HepG2 (cell line): ENCODE measurements around the gene MIDN. TPM values are rescaled to one million over a fixed set of nuclear protein-coding genes. Genes with fewer than 3 reads are reported as not detected.

Experiments used
- ADNP ChIP-seq: sonication (generic); formaldehyde crosslinking; IDR thresholded peaks from 2 replicates; pipeline ENCODE4 v1.4.0; 2020; ENCODE audit warnings: missing genetic modification reagents
- CENPT ChIP-seq: sonication (generic); formaldehyde crosslinking; IDR thresholded peaks from 2 replicates; pipeline ENCODE4 v1.8.0; 2022; ENCODE audit warnings: low read depth, mild to moderate bottlenecking, moderate library complexity, missing genetic modification reagents
- CSRNP1 ChIP-seq: sonication (generic); formaldehyde crosslinking; IDR thresholded peaks from 2 replicates; pipeline ENCODE4 v1.8.1; 2023; ENCODE audit warnings: mild to moderate bottlenecking, missing genetic modification reagents
- FIP1L1 ChIP-seq: fragments of 200-400 bp; formaldehyde crosslinking; IDR thresholded peaks from 2 replicates; pipeline ENCODE4 v1.6.1; 2018; ENCODE audit warnings: low read depth, mild to moderate bottlenecking, low read length, moderate library complexity, borderline replicate concordance; ENCODE audit not compliant: insufficient read depth
- HNRNPL ChIP-seq: fragments of 200-400 bp; formaldehyde crosslinking; IDR thresholded peaks from 2 replicates; pipeline ENCODE4 v1.6.1; 2017; ENCODE audit warnings: mild to moderate bottlenecking, low read depth, low read length
- MIER3 ChIP-seq: IDR thresholded peaks from 2 replicates; pipeline ENCODE4 v1.6.1; 2016; ENCODE audit warnings: missing compliant biosample characterization, borderline replicate concordance
- MTF2 ChIP-seq: sonication (generic); formaldehyde crosslinking; IDR thresholded peaks from 2 replicates; pipeline ENCODE4 v1.5.0; 2020; ENCODE audit warnings: missing genetic modification reagents, borderline replicate concordance
- PATZ1 ChIP-seq: sonication (generic); formaldehyde crosslinking; IDR thresholded peaks from 2 replicates; pipeline ENCODE4 v1.4.0; 2020; ENCODE audit warnings: missing genetic modification reagents
- PHB2 ChIP-seq: fragments of 450-650 bp; IDR thresholded peaks from 2 replicates; pipeline ENCODE4 v1.6.1; 2018; ENCODE audit not compliant: partially characterized antibody
- POGZ ChIP-seq: sonication (generic); formaldehyde crosslinking; IDR thresholded peaks from 2 replicates; pipeline ENCODE4 v1.4.0; 2020; ENCODE audit warnings: mild to moderate bottlenecking, missing genetic modification reagents
- POLR2A ChIP-seq, 2 experiments: IDR thresholded peaks; 2 replicates each; pipeline ENCODE4 v1.6.1; 2011; ENCODE audit warnings: low read depth in 2 of 2, low read length in 2 of 2, mild to moderate bottlenecking in 1 of 2, moderate library complexity in 1 of 2; ENCODE audit not compliant: insufficient read depth in 1 of 2
- SAP130 ChIP-seq: IDR thresholded peaks from 2 replicates; pipeline ENCODE4 v1.6.1; 2016; ENCODE audit warnings: low read depth
- SIX1 ChIP-seq: sonication (generic); formaldehyde crosslinking; IDR thresholded peaks from 2 replicates; pipeline ENCODE4 v1.4.0; 2020; ENCODE audit warnings: missing genetic modification reagents, borderline replicate concordance
- SMC3 ChIP-seq: IDR thresholded peaks from 2 replicates; pipeline ENCODE4 v1.6.1; 2011; ENCODE audit warnings: low read length, improper control_type of control experiment
- TBX2 ChIP-seq: sonication (generic); formaldehyde crosslinking; IDR thresholded peaks from 2 replicates; pipeline ENCODE4 v1.5.0; 2020; ENCODE audit warnings: missing genetic modification reagents, mild to moderate bottlenecking, borderline replicate concordance
- TFE3 ChIP-seq: IDR thresholded peaks from 2 replicates; pipeline ENCODE4 v1.6.1; 2016
- TIGD3 ChIP-seq: sonication (generic); formaldehyde crosslinking; IDR thresholded peaks from 2 replicates; pipeline ENCODE4 v1.5.1; 2020; ENCODE audit warnings: mild to moderate bottlenecking, missing genetic modification reagents, borderline replicate concordance
- TP53 ChIP-seq: sonication (generic); formaldehyde crosslinking; conservative IDR thresholded peaks from 2 replicates; pipeline ENCODE4 v1.4.0; 2020; ENCODE audit warnings: missing genetic modification reagents
- ZBTB20 ChIP-seq: sonication (generic); formaldehyde crosslinking; IDR thresholded peaks from 2 replicates; pipeline ENCODE4 v1.8.1; 2023; ENCODE audit warnings: missing genetic modification reagents, low read depth, mild to moderate bottlenecking, borderline replicate concordance
- ZNF143 ChIP-seq: sonication (generic); formaldehyde crosslinking; IDR thresholded peaks from 2 replicates; pipeline ENCODE4 v1.4.0; 2020; ENCODE audit warnings: missing genetic modification reagents
- ZNF329 ChIP-seq: sonication (generic); formaldehyde crosslinking; IDR thresholded peaks from 2 replicates; pipeline ENCODE4 v1.9.0; 2021; ENCODE audit warnings: low read depth, mild to moderate bottlenecking, missing genetic modification reagents
- ZNF350 ChIP-seq: sonication (generic); formaldehyde crosslinking; IDR thresholded peaks from 2 replicates; pipeline ENCODE4 v1.4.0; 2020; ENCODE audit warnings: mild to moderate bottlenecking, low read depth, missing genetic modification reagents, borderline replicate concordance
- ZNF468 ChIP-seq: sonication (generic); formaldehyde crosslinking; IDR thresholded peaks from 2 replicates; pipeline ENCODE4 v1.8.0; 2022; ENCODE audit warnings: mild to moderate bottlenecking, moderate library complexity, missing genetic modification reagents
- ZNF556 ChIP-seq: sonication (generic); formaldehyde crosslinking; IDR thresholded peaks from 2 replicates; pipeline ENCODE4 v1.4.0; 2020; ENCODE audit warnings: mild to moderate bottlenecking, missing genetic modification reagents, borderline replicate concordance
- polyA plus RNA-seq, 8 experiments: library from polyadenylated mRNA; depleted of rRNA in 3 of 8; stranded (reverse) in 7 of 8; unstranded in 1 of 8; fragments of >200 nt; fragmentation: Illumina TruSeq in 4 of 8; extraction: Trizol in 4 of 8; gene quantifications; 2 replicates each; pipeline versions ENCODE4 v1.2.1 to v1.2.3, GENCODE V29; 2011 to 2016; ENCODE audit warnings: low read depth in 4 of 8, missing spikeins in 1 of 8, mixed read lengths in 1 of 8; ENCODE audit not compliant: insufficient read depth in 1 of 8
- total RNA-seq, 5 experiments: library from RNA; depleted of rRNA; stranded (reverse); fragments of >200 nt; fragmentation: Illumina TruSeq; extraction: Trizol; gene quantifications; 2 replicates each; pipeline ENCODE4 v1.2.3, GENCODE V29; 2016; ENCODE audit warnings: low read depth in 1 of 5

MIDN gene
- total and polyA plus RNA-seq, 2 of the 13 experiments (the other 11 are each of a cell fraction or from before 2014, with no cell fraction given), result 8.4 to 18.0 TPM

GRCh38 chr19:1262623-1263123, 14.3 kb downstream of the MIDN start (continued):
- TF ChIP-seq PHB2 (no peak), CENPT (CRISPR knock-in tag) (no peak), ZBTB20 (CRISPR knock-in tag) (no peak), FIP1L1 (no peak), ZNF329 (CRISPR knock-in tag) (no peak), MIER3 (CRISPR knock-in tag) (no peak), TP53 (CRISPR knock-in tag) (no peak), MTF2 (CRISPR knock-in tag) (no peak), SIX1 (no peak), ZNF350 (CRISPR knock-in tag) (no peak), PATZ1 (CRISPR knock-in tag) (peak; percentile 93), POLR2A (IDR thresholded peaks at IDR 0.05; ENCODE audit: insufficient read depth in 1 of 2, low read depth in 2 of 2, low read length in 2 of 2) (no peak), ZNF143 (CRISPR knock-in tag) (no peak), TIGD3 (no peak), SAP130 (CRISPR knock-in tag) (no peak), CSRNP1 (no peak), ZNF556 (CRISPR knock-in tag) (no peak), TBX2 (CRISPR knock-in tag) (no peak), TFE3 (CRISPR knock-in tag) (no peak), ADNP (no peak), HNRNPL (peak; percentile 74; the same call in 1 of the 2 replicates), SMC3 (no peak), POGZ (CRISPR knock-in tag) (no peak), ZNF468 (CRISPR knock-in tag) (no peak)
